Measurements from ENCODE around the gene SMARCA2. TPM values are rescaled to one million over a fixed set of nuclear protein-coding genes. Genes with fewer than 3 reads are reported as not detected.

SMARCA2 gene
- total RNA-seq, 1 donor from 2014 or later = 84.9 TPM

- DNase-seq (ENCODE audit: low read depth in 2 of 2) = peak; percentile 40 to 66
These were observed 119.2 kb downstream of the SMARCA2 start for GRCh38 chr9:2134391-2134790.

- no peak for DNase-seq (ENCODE audit: low read depth in 2 of 2)
These were observed 123.5 kb downstream of the SMARCA2 start for GRCh38 chr9:2138646-2139045.

- DNase-seq (ENCODE audit: low read depth in 2 of 2) = no peak
These were observed 125.6 kb downstream of the SMARCA2 start for GRCh38 chr9:2140600-2141223.

GRCh38 chr9:2142212-2142611 lies 127.1 kb downstream of the SMARCA2 start:
- DNase-seq (ENCODE audit: low read depth in 2 of 2) = no peak

- DNase-seq (ENCODE audit: low read depth in 2 of 2) = no peak
These were observed 129.5 kb downstream of the SMARCA2 start for GRCh38 chr9:2144619-2145018.

- no peak for DNase-seq (ENCODE audit: low read depth in 2 of 2)
These were observed 130.6 kb downstream of the SMARCA2 start for GRCh38 chr9:2145746-2146145.

GRCh38 chr9:2146700-2147099 lies 131.6 kb downstream of the SMARCA2 start:
- peak in 1 of 2 donors; percentile 19 for DNase-seq (ENCODE audit: low read depth in 2 of 2)

- no peak for DNase-seq (ENCODE audit: low read depth in 2 of 2)
These were observed 135.2 kb downstream of the SMARCA2 start for GRCh38 chr9:2150338-2150737.

GRCh38 chr9:2151171-2151570 lies 136.0 kb downstream of the SMARCA2 start:
- no peak for DNase-seq (ENCODE audit: low read depth in 2 of 2)

GRCh38 chr9:2152966-2153629 lies 138.0 kb downstream of the SMARCA2 start:
- DNase-seq (ENCODE audit: low read depth in 2 of 2) = no peak

GRCh38 chr9:2153630-2154217 lies 138.6 kb downstream of the SMARCA2 start:
- DNase-seq (ENCODE audit: low read depth in 2 of 2) = peak in 1 of 2 donors; percentile 28

- no peak for DNase-seq (ENCODE audit: low read depth in 2 of 2)
These were observed 139.6 kb downstream of the SMARCA2 start for GRCh38 chr9:2154731-2155130.

GRCh38 chr9:2155966-2156365 lies 140.8 kb downstream of the SMARCA2 start:
- no peak for DNase-seq (ENCODE audit: low read depth in 2 of 2)

- peak; percentile 53 to 65 for DNase-seq (ENCODE audit: low read depth in 2 of 2)
These were observed 142.3 kb downstream of the SMARCA2 start for GRCh38 chr9:2157277-2158110.

- peak; percentile 82 for DNase-seq (ENCODE audit: low read depth in 2 of 2)
These were observed 143.0 kb downstream of the SMARCA2 start for GRCh38 chr9:2158111-2158610.

GRCh38 chr9:2158766-2159430 lies 143.8 kb downstream of the SMARCA2 start:
- DNase-seq (ENCODE audit: low read depth in 2 of 2) = peak; percentile 11 to 16

GRCh38 chr9:2159521-2160454 lies 144.6 kb downstream of the SMARCA2 start:
- DNase-seq (ENCODE audit: low read depth in 2 of 2) = peak; percentile 26 to 36

GRCh38 chr9:2161661-2162060 lies 146.5 kb downstream of the SMARCA2 start:
- no peak for DNase-seq (ENCODE audit: low read depth in 2 of 2)

GRCh38 chr9:2163231-2163885 lies 148.2 kb downstream of the SMARCA2 start:
- peak in 1 of 2 donors; percentile 70 for DNase-seq (ENCODE audit: low read depth in 2 of 2)

- DNase-seq (ENCODE audit: low read depth in 2 of 2) = no peak
These were observed 149.1 kb downstream of the SMARCA2 start for GRCh38 chr9:2164268-2164667.
